HCT116 (cell line): ENCODE measurements around the gene MBP. TPM values are rescaled to one million over a fixed set of nuclear protein-coding genes. Genes with fewer than 3 reads are reported as not detected.

ENCODE experiments used
- ATAC-seq: fragments of 200-7000 bp; cut with Tn5 transposase; 2 replicates; pipeline ENCODE4 v1.9.1; 2020; ENCODE audit warnings: mild to moderate bottlenecking, moderate library complexity
- BruUV-seq: library from RNA; stranded (reverse); fragments of 400-500 nt; replicated peaks from 2 replicates; lab custom pipeline; 2021; lab: Mats Ljungman, UMichigan
- CTCF ChIA-PET: fragments of 300-600 bp; sonication (Branson Sonifier 250); formaldehyde crosslinking; loops from one replicate; lab custom pipeline; 2021; ENCODE audit warnings: antibody characterized with exemption; lab: Charles Lee
- POLR2A ChIA-PET: fragments of 300-600, 350-600 bp; sonication (Branson Sonifier 250); formaldehyde crosslinking; loops from one replicate; lab custom pipeline; 2021; ENCODE audit warnings: antibody characterized with exemption; lab: Charles Lee
- RAD21 ChIA-PET, 2 experiments: fragments of 300-600 bp; sonication (Branson Sonifier 250); formaldehyde crosslinking; loops; one replicate each; lab custom pipeline; 2023; ENCODE audit warnings: low total read pairs in 2 of 2; ENCODE audit not compliant: uncharacterized antibody in 2 of 2, unreplicated experiment in 2 of 2, low non-redundant PET in 1 of 2; lab: Charles Lee
- DNase-seq: peaks from one replicate; pipeline ENCODE4 v3.0.0-alpha.2; 2010; ENCODE audit warnings: low read depth, low spot score
- H2AFZ ChIP-seq: fragments of 200-600 bp; shearing (Covaris generic), sonication (generic); 2 replicates; pipeline ENCODE4 v1.6.1; 2017; ENCODE audit warnings: low read depth, mixed run types, mixed read lengths, antibody characterized with exemption, low read length; ENCODE audit not compliant: poor library complexity, severe bottlenecking
- H3K27ac ChIP-seq: 2 replicates; pipeline ENCODE4 v1.5.1; 2012; ENCODE audit warnings: low read depth, low read length
- H3K27me3 ChIP-seq: fragments of 200-600 bp; sonication (generic); 2 replicates; pipeline ENCODE4 v1.6.1; 2016; ENCODE audit warnings: mixed run types, low read length, mixed read lengths; ENCODE audit not compliant: insufficient read depth
- H3K36me3 ChIP-seq, 2 experiments: fragments of 200-500 bp in 1 of 2; fragments of 200-600 bp in 1 of 2; sonication (Bioruptor generic) in 1 of 2; sonication (generic) in 1 of 2; 2 replicates each; pipeline versions ENCODE4 v1.5.1 to v1.6.1; 2014 to 2016; ENCODE audit warnings: low read length in 2 of 2, inconsistent platforms in 1 of 2, mixed read lengths in 1 of 2, mixed run types in 1 of 2; ENCODE audit not compliant: insufficient read depth in 2 of 2, control insufficient read depth in 1 of 2
- H3K4me1 ChIP-seq, 2 experiments: fragments of 200-600 bp in 1 of 2; sonication (generic) in 1 of 2; 2 replicates each; pipeline versions ENCODE4 v1.5.1 to v1.6.1; 2012 to 2017; ENCODE audit warnings: low read length in 2 of 2, inconsistent platforms in 1 of 2, mild to moderate bottlenecking in 1 of 2, mixed read lengths in 1 of 2, mixed run types in 1 of 2, moderate library complexity in 1 of 2; ENCODE audit not compliant: insufficient read depth in 2 of 2, control insufficient read depth in 1 of 2
- H3K4me2 ChIP-seq: fragments of 200-600 bp; sonication (generic); 2 replicates; pipeline ENCODE4 v1.6.1; 2017; ENCODE audit warnings: mixed run types, low read length, mixed read lengths
- H3K4me3 ChIP-seq, 2 experiments: fragments of 200-600 bp in 1 of 2; sonication (generic) in 1 of 2; replicated peaks in 1 of 2; 2 replicates each; pipeline ENCODE4 v1.5.1; 2011 to 2016; ENCODE audit warnings: low read length in 2 of 2, control low read depth in 1 of 2, low read depth in 1 of 2, mild to moderate bottlenecking in 1 of 2, mixed read lengths in 1 of 2, mixed run types in 1 of 2
- H3K79me2 ChIP-seq: fragments of 200-600 bp; sonication (generic); 2 replicates; pipeline ENCODE4 v1.6.1; 2017; ENCODE audit warnings: mild to moderate bottlenecking, mixed run types, low read length, moderate library complexity, mixed read lengths; ENCODE audit not compliant: insufficient read depth
- H3K9ac ChIP-seq: fragments of 200-600 bp; sonication (generic); 2 replicates; pipeline ENCODE4 v1.6.1; 2016; ENCODE audit warnings: low read length, mixed read lengths
- H3K9me2 ChIP-seq: fragments of 200-600 bp; sonication (generic), shearing (Covaris generic); 2 replicates; pipeline ENCODE4 v1.6.1; 2017; ENCODE audit warnings: mixed run types, mild to moderate bottlenecking, moderate library complexity; ENCODE audit not compliant: insufficient read depth
- H3K9me3 ChIP-seq, 2 experiments: fragments of 200-500 bp in 1 of 2; fragments of 200-600 bp in 1 of 2; sonication (Bioruptor generic) in 1 of 2; sonication (generic) in 1 of 2; 2 replicates each; pipeline ENCODE4 v1.6.1; 2014 to 2017; ENCODE audit warnings: low read length in 2 of 2, mixed read lengths in 2 of 2, inconsistent platforms in 1 of 2, low read depth in 1 of 2, mild to moderate bottlenecking in 1 of 2, mixed run types in 1 of 2, moderate library complexity in 1 of 2; ENCODE audit not compliant: control insufficient read depth in 1 of 2, insufficient read depth in 1 of 2
- H4K20me1 ChIP-seq: fragments of 200-600 bp; sonication (generic), shearing (Covaris generic); 2 replicates; pipeline ENCODE4 v1.6.1; 2017; ENCODE audit warnings: mixed run types, mild to moderate bottlenecking, moderate library complexity; ENCODE audit not compliant: insufficient read depth
- CBX3 ChIP-seq: IDR thresholded peaks from 2 replicates; pipeline ENCODE4 v1.6.1; 2012; ENCODE audit warnings: low read depth
- CTCF ChIP-seq, 3 experiments: fragments of 200-600 bp in 1 of 3; sonication (generic) in 1 of 3; IDR thresholded peaks in 2 of 3; conservative IDR thresholded peaks in 1 of 3; 2 replicates each; pipeline ENCODE4 v1.5.1; 2012 to 2017; ENCODE audit warnings: low read depth in 2 of 3, low read length in 2 of 3, antibody characterized with exemption in 1 of 3, borderline replicate concordance in 1 of 3, control low read depth in 1 of 3, mild to moderate bottlenecking in 1 of 3, mixed read lengths in 1 of 3, mixed run types in 1 of 3, moderate library complexity in 1 of 3; ENCODE audit not compliant: insufficient read depth in 1 of 3
- FOSL1 ChIP-seq: IDR thresholded peaks from 2 replicates; pipeline ENCODE4 v1.6.1; 2012; ENCODE audit warnings: low read depth
- MAX ChIP-seq: IDR thresholded peaks from 2 replicates; pipeline ENCODE4 v1.6.1; 2012
- POLR2A ChIP-seq: IDR thresholded peaks from 2 replicates; pipeline ENCODE4 v1.7.0; 2011; ENCODE audit warnings: borderline replicate concordance; ENCODE audit not compliant: insufficient read depth, insufficient read length; ENCODE audit errors: extremely low read depth
- POLR2AphosphoS5 ChIP-seq: IDR thresholded peaks from 2 replicates; pipeline ENCODE4 v1.6.1; 2011; ENCODE audit warnings: mild to moderate bottlenecking, low read depth, low read length, moderate library complexity
- REST ChIP-seq: IDR thresholded peaks from 2 replicates; pipeline ENCODE4 v1.6.1; 2012; ENCODE audit warnings: low read depth
- TCF7L2 ChIP-seq: IDR thresholded peaks from 2 replicates; pipeline ENCODE4 v1.7.0; 2011; ENCODE audit warnings: borderline replicate concordance, inconsistent platforms; ENCODE audit not compliant: insufficient read depth, insufficient read length; ENCODE audit errors: extremely low read depth
- ZNF274 ChIP-seq: fragments of 200-500 bp; sonication (Bioruptor generic); IDR thresholded peaks from 2 replicates; pipeline ENCODE4 v1.6.1; 2014; ENCODE audit warnings: mild to moderate bottlenecking, low read depth, low read length, inconsistent platforms
- intact Hi-C: fragments of 100-400 bp; cut with micrococcal nuclease; formaldehyde crosslinking; loops from 2 replicates; pipeline ENCODE4 v1.10.0; 2022
- total RNA-seq: library from RNA; stranded (reverse); gene quantifications from one replicate; pipeline ENCODE4 v1.2.1, GENCODE V29; 2021; ENCODE audit not compliant: unreplicated experiment

The MBP gene
- total RNA-seq, 1 experiment from 2014 or later, result 34.9 TPM

- TF ChIP-seq ZNF274 (no peak), POLR2A (no peak)
Measured at GRCh38 chr18:77110936-77111335, 21.6 kb downstream of the MBP start (continued).

GRCh38 chr18:77110400-77110799 lies 22.2 kb downstream of the MBP start:
- Histone ChIP-seq H2AFZ (no peak overlapping the region), H3K36me3 (no peaks in the 10 kb centered on the region), H3K4me1 (peaks cover 6 to 28% of the 10 kb centered on the region in 2 experiments; a peak in 2 of 4 replicates), H3K79me2 (peaks cover 37% of the 10 kb centered on the region; the same call in 1 of the 2 replicates), H3K9me2 (no peaks in the 10 kb centered on the region), H3K27ac (no peak overlapping the region), H4K20me1 (no peaks in the 10 kb centered on the region), H3K9me3 (no peaks in the 10 kb centered on the region), H3K4me3 (no peak overlapping the region), H3K27me3 (no peaks in the 10 kb centered on the region), H3K9ac (no peak overlapping the region), H3K4me2 (no peak overlapping the region)
- ChIA-PET POLR2A (no interaction called here), RAD21 (no interaction called here), CTCF (no interaction called here)
- intact Hi-C loops, result no loop called here
- TF ChIP-seq REST (no peak), TCF7L2 (no peak), CTCF (IDR thresholded peaks at IDR 0.05 in 2 of 3, conservative IDR thresholded peaks at IDR 0.05 in 1 of 3; ENCODE audit: borderline replicate concordance in 1 of 3, insufficient read depth in 1 of 3, low read depth in 2 of 3, low read length in 2 of 3) (0 out of 6 replicates have a peak, but pooled peaks of 1 of the 3 experiments have one; percentile 7), MAX (no peak), CBX3 (no peak), POLR2AphosphoS5 (no peak), FOSL1 (no peak)
- BruUV-seq, result no TSS peak
- no peak for DNase-seq
- ATAC-seq, result peak; percentile 67
